ENCODE results near the gene PRRC2A. TPM values are rescaled to one million over a fixed set of nuclear protein-coding genes. Genes with fewer than 3 reads are reported as not detected.

The PRRC2A gene
- total and polyA plus RNA-seq, 8 donors: 49.4 to 125 (median 93.7) TPM

GRCh38 chr6:31626952-31627351 lies 6.4 kb downstream of the PRRC2A start:
- H3K4me1 ChIP-seq: peaks cover 9 to 22% (median 11%) of the 10 kb centered on the region in 4 donors
- no peaks in the 10 kb centered on the region for H3K27me3 ChIP-seq
- H3K9me3 ChIP-seq: no peaks in the 10 kb centered on the region
- H3K36me3 ChIP-seq: peaks cover 87 to 96% (median 93%) of the 10 kb centered on the region in 4 donors
- intact Hi-C loops (cut with DNase I; ENCODE audit: low total_unique reads): no loop called here
- no peak for DNase-seq
- no peak overlapping the region for H3K27ac ChIP-seq
- no peak overlapping the region for H3K4me3 ChIP-seq
- TF ChIP-seq EP300 (IDR thresholded peaks at IDR 0.05) (no peak), POLR2A (IDR thresholded peaks at IDR 0.05) (no peak), CTCF (IDR thresholded peaks at IDR 0.05) (no peak), POLR2AphosphoS5 (IDR thresholded peaks at IDR 0.05) (no peak)
- 83 to 95% (median 92%) methylated on average over 9 to 10 of the region's 10 CpGs for WGBS, 5 donors

DNA sequence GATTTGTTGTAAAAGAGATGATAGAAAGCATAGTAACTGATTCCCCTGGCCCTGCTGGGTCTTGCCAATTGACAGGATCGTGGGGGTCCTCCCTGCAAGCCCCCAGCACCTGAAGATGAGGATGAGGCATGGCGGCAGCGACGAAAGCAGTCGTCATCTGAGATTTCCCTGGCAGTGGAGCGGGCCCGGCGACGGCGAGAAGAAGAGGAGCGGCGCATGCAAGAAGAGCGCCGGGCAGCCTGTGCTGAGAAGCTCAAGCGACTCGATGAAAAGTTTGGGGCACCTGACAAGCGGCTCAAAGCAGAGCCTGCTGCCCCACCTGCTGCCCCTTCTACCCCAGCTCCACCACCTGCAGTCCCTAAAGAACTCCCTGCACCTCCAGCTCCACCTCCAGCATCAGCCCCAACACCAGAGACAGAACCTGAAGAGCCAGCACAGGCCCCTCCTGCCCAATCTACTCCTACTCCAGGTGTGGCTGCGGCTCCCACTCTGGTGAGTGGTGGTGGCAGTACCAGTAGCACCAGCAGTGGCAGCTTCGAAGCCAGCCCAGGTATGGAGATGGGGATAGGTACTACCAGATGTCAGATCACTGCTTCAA lies 7.3 kb downstream of the PRRC2A start:
- WGBS, 5 donors: 94 to 98% (median 97%) methylated on average over 19 of the region's 19 CpGs
- intact Hi-C loops (cut with DNase I; ENCODE audit: low total_unique reads): no loop called here

GRCh38 chr6:31629014-31629413 lies 8.5 kb downstream of the PRRC2A start:
- Histone ChIP-seq H3K9me3 (no peaks in the 10 kb centered on the region), H3K4me3 (no peak overlapping the region), H3K27ac (no peak overlapping the region), H3K36me3 (peaks cover 99 to 100% (median 100%) of the 10 kb centered on the region in 4 donors), H3K4me1 (peaks cover 0 to 4% (median 0%) of the 10 kb centered on the region in 4 donors), H3K27me3 (no peaks in the 10 kb centered on the region)
- TF ChIP-seq POLR2A (IDR thresholded peaks at IDR 0.05) (no peak), POLR2AphosphoS5 (IDR thresholded peaks at IDR 0.05) (no peak), EP300 (IDR thresholded peaks at IDR 0.05) (no peak), CTCF (IDR thresholded peaks at IDR 0.05) (no peak)
- WGBS, 5 donors: 80 to 92% (median 91%) methylated on average over 7 of the region's 7 CpGs
- no peak for DNase-seq
- intact Hi-C loops (cut with DNase I; ENCODE audit: low total_unique reads): no loop called here

More for the DNA sequence above, 7.3 kb downstream of the PRRC2A start:
- no peak overlapping the region for H3K27ac ChIP-seq
- H3K27me3 ChIP-seq: no peaks in the 10 kb centered on the region
- TF ChIP-seq POLR2AphosphoS5 (IDR thresholded peaks at IDR 0.05): no peak
- no peak for TF ChIP-seq EP300 (IDR thresholded peaks at IDR 0.05)
- TF ChIP-seq POLR2A (IDR thresholded peaks at IDR 0.05): no peak
- no peak for TF ChIP-seq CTCF (IDR thresholded peaks at IDR 0.05)
- H3K9me3 ChIP-seq: no peaks in the 10 kb centered on the region
- peaks cover under 1 to 13% (median 3%) of the 10 kb centered on the region in 4 donors for H3K4me1 ChIP-seq
- DNase-seq: no peak
- H3K36me3 ChIP-seq: peaks cover 95 to 100% (median 99%) of the 10 kb centered on the region in 4 donors
- H3K4me3 ChIP-seq: no peak overlapping the region

GRCh38 chr6:31630177-31630934 lies 9.8 kb downstream of the PRRC2A start:
- intact Hi-C loops (cut with DNase I; ENCODE audit: low total_unique reads): no loop called here
- TF ChIP-seq POLR2AphosphoS5 (IDR thresholded peaks at IDR 0.05): no peak
- TF ChIP-seq POLR2A (IDR thresholded peaks at IDR 0.05): no peak
- TF ChIP-seq EP300 (IDR thresholded peaks at IDR 0.05): no peak
- TF ChIP-seq CTCF (IDR thresholded peaks at IDR 0.05): no peak
- Histone ChIP-seq H3K27me3 (no peaks in the 10 kb centered on the region), H3K4me3 (no peak overlapping the region), H3K9me3 (no peaks in the 10 kb centered on the region), H3K27ac (no peak overlapping the region), H3K4me1 (no peaks in the 10 kb centered on the region), H3K36me3 (peaks cover 99 to 100% (median 100%) of the 10 kb centered on the region in 4 donors)
- 89 to 93% (median 93%) methylated on average over 25 of the region's 25 CpGs for WGBS, 5 donors
- no peak for DNase-seq
